HepG2 (cell line): ENCODE data around the gene BICDL1. TPM values are rescaled to one million over a fixed set of nuclear protein-coding genes. Genes with fewer than 3 reads are reported as not detected.

Experiments
- ARNT2 ChIP-seq: sonication (generic); formaldehyde crosslinking; IDR thresholded peaks from 2 replicates; pipeline ENCODE4 v1.8.0; 2022; ENCODE audit warnings: mild to moderate bottlenecking, low read depth, missing genetic modification reagents, moderate library complexity
- ATF2 ChIP-seq: sonication (generic); formaldehyde crosslinking; IDR thresholded peaks from 2 replicates; pipeline ENCODE4 v1.4.0; 2020; ENCODE audit warnings: missing genetic modification reagents
- BCL3 ChIP-seq: sonication (generic); formaldehyde crosslinking; IDR thresholded peaks from 2 replicates; pipeline ENCODE4 v1.5.1; 2020; ENCODE audit warnings: mild to moderate bottlenecking, missing genetic modification reagents, moderate library complexity
- BRCA1 ChIP-seq: sonication (generic); formaldehyde crosslinking; IDR thresholded peaks from 2 replicates; pipeline ENCODE4 v1.4.0; 2020; ENCODE audit warnings: missing genetic modification reagents
- HHEX ChIP-seq: IDR thresholded peaks from 2 replicates; pipeline ENCODE4 v1.6.1; 2016; ENCODE audit warnings: control low read depth
- HNF4G ChIP-seq, 2 experiments: sonication (generic) in 1 of 2; formaldehyde crosslinking in 1 of 2; IDR thresholded peaks; 2 replicates each; pipeline versions ENCODE4 v1.4.0 to v1.6.1; 2011 to 2020; ENCODE audit warnings: borderline replicate concordance in 2 of 2, low read depth in 2 of 2, mild to moderate bottlenecking in 2 of 2, low read length in 1 of 2, missing genetic modification reagents in 1 of 2, moderate library complexity in 1 of 2
- IKZF4 ChIP-seq: sonication (generic); formaldehyde crosslinking; IDR thresholded peaks from 2 replicates; pipeline ENCODE4 v1.5.1; 2020; ENCODE audit warnings: borderline replicate concordance, mild to moderate bottlenecking, low read depth, missing genetic modification reagents; ENCODE audit errors: not compliant biosample characterization
- IRF9 ChIP-seq: sonication (generic); formaldehyde crosslinking; IDR thresholded peaks from 2 replicates; pipeline ENCODE4 v1.8.0; 2022; ENCODE audit warnings: missing genetic modification reagents, mild to moderate bottlenecking, borderline replicate concordance
- ISX ChIP-seq: sonication (generic); formaldehyde crosslinking; conservative IDR thresholded peaks from 2 replicates; pipeline ENCODE4 v1.5.0; 2020; ENCODE audit warnings: missing genetic modification reagents
- KDM4B ChIP-seq: sonication (generic); formaldehyde crosslinking; IDR thresholded peaks from 2 replicates; pipeline ENCODE4 v1.4.0; 2020; ENCODE audit warnings: missing genetic modification reagents
- KLF16 ChIP-seq, 2 experiments: sonication (generic) in 1 of 2; formaldehyde crosslinking in 1 of 2; IDR thresholded peaks; 2 replicates each; pipeline versions ENCODE4 v1.6.1 to v1.8.0; 2016 to 2023; ENCODE audit warnings: missing genetic modification reagents in 2 of 2, missing compliant biosample characterization in 1 of 2
- MBNL3 ChIP-seq: fragments of 250-450 bp; sonication (Bioruptor Pico); conservative IDR thresholded peaks from 2 replicates; pipeline ENCODE4 v1.8.0; 2022; ENCODE audit warnings: mild to moderate bottlenecking, inconsistent platforms
- MIER2 ChIP-seq: IDR thresholded peaks from 2 replicates; pipeline ENCODE4 v1.6.1; 2016; ENCODE audit warnings: missing biosample characterization, missing genetic modification reagents
- RBFOX2 ChIP-seq: fragments of 200-400 bp; formaldehyde crosslinking; IDR thresholded peaks from 2 replicates; pipeline ENCODE4 v1.6.1; 2017; ENCODE audit warnings: low read depth, mild to moderate bottlenecking, low read length
- SAP130 ChIP-seq: IDR thresholded peaks from 2 replicates; pipeline ENCODE4 v1.6.1; 2016; ENCODE audit warnings: low read depth
- SATB2 ChIP-seq: sonication (generic); formaldehyde crosslinking; IDR thresholded peaks from 2 replicates; pipeline ENCODE4 v1.5.0; 2020; ENCODE audit warnings: missing genetic modification reagents
- SIN3A ChIP-seq: IDR thresholded peaks from 2 replicates; pipeline ENCODE4 v1.6.1; 2011; ENCODE audit warnings: low read depth, mild to moderate bottlenecking, control low read depth, low read length, borderline replicate concordance
- YEATS4 ChIP-seq: sonication (generic); formaldehyde crosslinking; IDR thresholded peaks from 2 replicates; pipeline ENCODE4 v1.4.0; 2020; ENCODE audit warnings: missing genetic modification reagents, borderline replicate concordance
- YY1 ChIP-seq: IDR thresholded peaks from 2 replicates; pipeline ENCODE4 v1.6.1; 2011; ENCODE audit warnings: low read length, low read depth, moderate library complexity, mild to moderate bottlenecking; ENCODE audit not compliant: insufficient read depth, insufficient replicate concordance
- ZBTB26 ChIP-seq: IDR thresholded peaks from 2 replicates; pipeline ENCODE4 v1.6.1; 2016; ENCODE audit warnings: missing compliant biosample characterization, missing genetic modification reagents, borderline replicate concordance
- ZBTB43 ChIP-seq: sonication (generic); formaldehyde crosslinking; conservative IDR thresholded peaks from 2 replicates; pipeline ENCODE4 v1.4.0; 2020; ENCODE audit warnings: missing genetic modification reagents
- ZNF3 ChIP-seq: IDR thresholded peaks from 2 replicates; pipeline ENCODE4 v1.7.0; 2017; ENCODE audit warnings: inconsistent platforms
- ZNF331 ChIP-seq: sonication (generic); formaldehyde crosslinking; IDR thresholded peaks from 2 replicates; pipeline ENCODE4 v1.4.0; 2020; ENCODE audit warnings: missing genetic modification reagents
- polyA plus RNA-seq, 8 experiments: library from polyadenylated mRNA; depleted of rRNA in 3 of 8; stranded (reverse) in 7 of 8; unstranded in 1 of 8; fragments of >200 nt; fragmentation: Illumina TruSeq in 4 of 8; extraction: Trizol in 4 of 8; gene quantifications; 2 replicates each; pipeline versions ENCODE4 v1.2.1 to v1.2.3, GENCODE V29; 2011 to 2016; ENCODE audit warnings: low read depth in 4 of 8, missing spikeins in 1 of 8, mixed read lengths in 1 of 8; ENCODE audit not compliant: insufficient read depth in 1 of 8
- total RNA-seq, 5 experiments: library from RNA; depleted of rRNA; stranded (reverse); fragments of >200 nt; fragmentation: Illumina TruSeq; extraction: Trizol; gene quantifications; 2 replicates each; pipeline ENCODE4 v1.2.3, GENCODE V29; 2016; ENCODE audit warnings: low read depth in 1 of 5

BICDL1 gene
- total and polyA plus RNA-seq, 2 of the 13 experiments (the other 11 are each of a cell fraction or from before 2014, with no cell fraction given), result 3.6 to 9.7 TPM

- peak; percentile 83; the same call in 1 of the 2 replicates for TF ChIP-seq ISX (CRISPR knock-in tag)
- peak in 1 of 2 experiments; percentile 79; a peak in 2 of 4 replicates for TF ChIP-seq KLF16 (CRISPR knock-in tag; IDR thresholded peaks at IDR 0.05)
- no peak for TF ChIP-seq HNF4G (IDR thresholded peaks at IDR 0.05; ENCODE audit: borderline replicate concordance, low read depth, low read length)
- TF ChIP-seq HNF4G (CRISPR knock-in tag; IDR thresholded peaks at IDR 0.05; ENCODE audit: borderline replicate concordance, low read depth), result 0 out of 2 replicates have a peak, but pooled peaks have one; percentile 46
- peak; percentile 94 for TF ChIP-seq ZBTB43 (CRISPR knock-in tag)
- no peak for TF ChIP-seq MBNL3
- peak; percentile 78; the same call in 1 of the 2 replicates for TF ChIP-seq IRF9 (CRISPR knock-in tag)
- peak; percentile 77 for TF ChIP-seq YEATS4 (CRISPR knock-in tag)
- no peak for TF ChIP-seq RBFOX2
- peak; percentile 87 for TF ChIP-seq ZNF331
- peak; percentile 97 for TF ChIP-seq SAP130
- TF ChIP-seq MIER2 (CRISPR knock-in tag), result peak; percentile 96
- TF ChIP-seq HHEX, result no peak
- TF ChIP-seq ATF2 (CRISPR knock-in tag), result peak; percentile 45; the same call in 1 of the 2 replicates
- TF ChIP-seq BCL3 (CRISPR knock-in tag), result no peak; the same call in 1 of the 2 replicates
- TF ChIP-seq KDM4B, result 0 out of 2 replicates have a peak, but pooled peaks have one; percentile 17
- TF ChIP-seq BRCA1 (CRISPR knock-in tag), result peak; percentile 95; the same call in 1 of the 2 replicates
- TF ChIP-seq SIN3A, result peak; percentile 96
- TF ChIP-seq ZNF3 (CRISPR knock-in tag), result peak; percentile 28; the same call in 1 of the 2 replicates
- TF ChIP-seq SATB2 (CRISPR knock-in tag), result peak; percentile 86; the same call in 1 of the 2 replicates
- TF ChIP-seq ARNT2, result peak; percentile 94
- TF ChIP-seq ZBTB26 (CRISPR knock-in tag), result peak; percentile 64; the same call in 1 of the 2 replicates
- peak; percentile 25 for TF ChIP-seq YY1
- no peak for TF ChIP-seq IKZF4 (CRISPR knock-in tag)
These were observed 820 bp downstream of the BICDL1 start (continued) for GRCh38 chr12:119989731-119990381.
